Neural progenitor cell (in vitro differentiated cells): ENCODE data around the gene DDOST. TPM values are rescaled to one million over a fixed set of nuclear protein-coding genes. Genes with fewer than 3 reads are reported as not detected.

Experiments used
- DNase-seq: peaks from one replicate; pipeline ENCODE4 v3.0.0-alpha.2; 2016; ENCODE audit warnings: low spot score
- H2AFZ ChIP-seq: fragments of 200-600 bp; sonication (generic); replicated peaks from 2 replicates; pipeline ENCODE4 v1.6.1; 2016; ENCODE audit warnings: antibody characterized with exemption
- H3F3A ChIP-seq: fragments of 200-600 bp; sonication (generic); 2 replicates; pipeline ENCODE4 v1.6.1; 2016; ENCODE audit warnings: antibody characterized with exemption, low read depth
- H3K27ac ChIP-seq: fragments of 200-600 bp; sonication (generic); 2 replicates; pipeline ENCODE4 v1.5.1; 2016; ENCODE audit warnings: mild to moderate bottlenecking
- H3K27me3 ChIP-seq: fragments of 200-600 bp; sonication (generic); 2 replicates; pipeline ENCODE4 v1.6.1; 2016; ENCODE audit warnings: mild to moderate bottlenecking, moderate library complexity
- H3K36me3 ChIP-seq: fragments of 200-600 bp; sonication (generic); 2 replicates; pipeline ENCODE4 v1.5.1; 2016
- H3K4me1 ChIP-seq: fragments of 200-600 bp; sonication (generic); 2 replicates; pipeline ENCODE4 v1.6.1; 2016; ENCODE audit warnings: mixed run types
- H3K4me2 ChIP-seq: fragments of 200-600 bp; sonication (generic); 2 replicates; pipeline ENCODE4 v1.6.1; 2016
- H3K4me3 ChIP-seq: fragments of 200-600 bp; sonication (generic); 2 replicates; pipeline ENCODE4 v1.5.1; 2016
- H3K79me2 ChIP-seq: fragments of 200-600 bp; sonication (generic); 2 replicates; pipeline ENCODE4 v1.6.1; 2016; ENCODE audit warnings: low read depth
- H3K9ac ChIP-seq: fragments of 200-600 bp; sonication (generic); 2 replicates; pipeline ENCODE4 v1.6.1; 2016
- H3K9me3 ChIP-seq: fragments of 200-600 bp; sonication (generic); 2 replicates; pipeline ENCODE4 v1.5.1; 2016; ENCODE audit warnings: low read depth
- H4K20me1 ChIP-seq: fragments of 200-600 bp; sonication (generic); 2 replicates; pipeline ENCODE4 v1.6.1; 2016; ENCODE audit warnings: low read depth
- H3K27ac Mint-ChIP-seq: 3 replicates; pipeline ENCODE4 v1.8.0; 2021; ENCODE audit warnings: mixed read lengths
- H3K27me3 Mint-ChIP-seq: 2 replicates; pipeline ENCODE4 v1.8.0; 2022; ENCODE audit warnings: low read depth, mild to moderate bottlenecking, inconsistent platforms, moderate library complexity, mixed read lengths; ENCODE audit not compliant: insufficient read depth
- H3K36me3 Mint-ChIP-seq: 3 replicates; pipeline ENCODE4 v1.8.0; 2021; ENCODE audit warnings: mixed read lengths
- H3K4me1 Mint-ChIP-seq: 3 replicates; pipeline ENCODE4 v1.8.0; 2021; ENCODE audit warnings: mixed read lengths
- H3K4me3 Mint-ChIP-seq: 3 replicates; pipeline ENCODE4 v1.8.0; 2021; ENCODE audit warnings: mild to moderate bottlenecking, moderate library complexity, mixed read lengths
- H3K9me3 Mint-ChIP-seq: 3 replicates; pipeline ENCODE4 v1.8.0; 2020; ENCODE audit warnings: mixed read lengths
- CTCF ChIP-seq: fragments of 200-600 bp; sonication (generic); IDR thresholded peaks from 2 replicates; pipeline ENCODE4 v1.5.1; 2017; ENCODE audit warnings: antibody characterized with exemption, mild to moderate bottlenecking
- EZH2 ChIP-seq: fragments of 200-600 bp; sonication (generic); IDR thresholded peaks from 2 replicates; pipeline ENCODE4 v1.6.1; 2017; ENCODE audit warnings: antibody characterized with exemption, mild to moderate bottlenecking, moderate library complexity
- EZH2phosphoT487 ChIP-seq: fragments of 200-600 bp; sonication (generic); IDR thresholded peaks from 2 replicates; pipeline ENCODE4 v1.6.1; 2017; ENCODE audit warnings: antibody characterized with exemption
- total RNA-seq: library from RNA; depleted of rRNA; stranded (reverse); fragments of >200 nt; gene quantifications from 2 replicates; pipeline ENCODE4 v1.2.3, GENCODE V29; 2015; ENCODE audit warnings: low replicate concordance

Gene DDOST
- total RNA-seq, 1 donor from 2014 or later = 151 TPM

GRCh38 chr1:20657024-20657423 lies 4.1 kb downstream of the DDOST start:
- peaks cover 8% of the 10 kb centered on the region for H3K4me1 ChIP-seq
- no peaks in the 10 kb centered on the region for H3K9me3 ChIP-seq
- no peak overlapping the region for H2AFZ ChIP-seq
- H3K36me3 ChIP-seq = no peaks in the 10 kb centered on the region
- no peak overlapping the region for H3K9ac ChIP-seq
- H3K27me3 ChIP-seq = no peaks in the 10 kb centered on the region
- H3K27me3 Mint-ChIP-seq = peaks cover 2% of the 10 kb centered on the region
- peaks cover 18% of the 10 kb centered on the region for H4K20me1 ChIP-seq
- no peaks in the 10 kb centered on the region for H3F3A ChIP-seq
- no peak for DNase-seq
- no peaks in the 10 kb centered on the region for H3K9me3 Mint-ChIP-seq
- peaks cover 53% of the 10 kb centered on the region for H3K79me2 ChIP-seq
- TF ChIP-seq EZH2phosphoT487 (no peak), EZH2 (no peak), CTCF (no peak)
- no peak overlapping the region for H3K27ac Mint-ChIP-seq
- peaks cover 27% of the 10 kb centered on the region for H3K36me3 Mint-ChIP-seq
- H3K4me3 ChIP-seq = no peak overlapping the region
- peak overlapping the region; percentile 52 for H3K4me3 Mint-ChIP-seq
- no peak overlapping the region for H3K27ac ChIP-seq
- peaks cover 20% of the 10 kb centered on the region for H3K4me1 Mint-ChIP-seq
- no peak overlapping the region for H3K4me2 ChIP-seq

DNA sequence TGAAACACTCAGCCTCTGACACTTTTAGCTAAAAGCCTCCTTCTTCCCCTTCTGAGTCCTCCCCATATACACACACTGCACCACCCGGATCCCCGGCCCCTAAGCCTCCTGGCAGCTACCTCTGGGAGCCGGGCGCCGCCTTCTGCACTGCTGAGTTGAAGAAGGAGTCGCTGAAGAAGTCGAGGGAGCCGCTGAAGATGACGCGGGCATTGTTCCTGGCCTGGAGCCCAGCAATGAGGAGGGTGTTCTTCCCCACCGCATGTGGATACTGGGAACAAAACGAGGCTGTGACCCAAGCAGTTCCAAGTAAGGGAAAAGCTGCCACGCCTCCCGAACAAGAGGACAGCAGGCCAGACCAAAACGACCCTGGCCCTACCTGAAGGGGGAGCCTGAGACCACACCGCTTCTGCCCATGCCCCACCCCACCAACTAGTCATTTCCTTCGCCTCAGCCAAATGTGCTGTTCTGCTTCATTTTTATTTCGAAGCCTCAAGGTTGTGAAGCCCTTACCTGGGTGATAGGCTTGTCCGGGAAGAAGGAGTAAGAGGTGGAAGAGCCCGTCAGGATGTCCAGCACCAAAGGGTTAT lies 7.0 kb downstream of the DDOST start:
- Histone ChIP-seq H3K9me3 (no peaks in the 10 kb centered on the region), H3F3A (no peaks in the 10 kb centered on the region), H4K20me1 (peaks cover 10% of the 10 kb centered on the region), H3K4me2 (no peak overlapping the region), H3K9ac (no peak overlapping the region), H3K36me3 (no peaks in the 10 kb centered on the region), H3K27ac (no peak overlapping the region), H3K27me3 (no peaks in the 10 kb centered on the region), H3K4me1 (no peaks in the 10 kb centered on the region), H3K4me3 (no peak overlapping the region), H3K79me2 (peaks cover 33% of the 10 kb centered on the region), H2AFZ (no peak overlapping the region)
- no peaks in the 10 kb centered on the region for H3K9me3 Mint-ChIP-seq
- no peaks in the 10 kb centered on the region for H3K4me1 Mint-ChIP-seq
- H3K27me3 Mint-ChIP-seq = no peaks in the 10 kb centered on the region
- no peak for DNase-seq
- no peak overlapping the region for H3K27ac Mint-ChIP-seq
- TF ChIP-seq EZH2 (no peak), CTCF (peak; percentile 9)
- peaks cover 37% of the 10 kb centered on the region for H3K36me3 Mint-ChIP-seq
- no peak overlapping the region for H3K4me3 Mint-ChIP-seq

DNA sequence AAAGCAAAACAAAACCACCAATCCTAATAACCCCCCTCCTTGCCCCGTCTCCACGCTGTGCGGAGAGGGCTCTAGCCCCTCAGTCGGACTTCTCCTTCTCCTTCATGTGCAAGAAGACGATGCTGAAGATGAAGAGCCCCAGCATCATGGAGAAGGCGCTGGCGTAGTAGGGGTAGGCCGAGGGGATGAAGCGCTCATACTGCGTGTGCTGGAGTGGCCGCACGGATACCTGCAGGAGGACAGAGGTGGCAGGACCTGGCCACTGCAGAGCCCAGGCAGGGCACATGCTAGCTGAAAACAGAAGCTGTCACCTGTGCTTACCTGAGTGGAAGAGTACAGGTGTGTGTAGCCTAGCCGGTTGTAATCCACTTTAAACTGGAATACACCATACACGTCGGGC lies 8.9 kb downstream of the DDOST start:
- Mint-ChIP-seq H3K36me3 (peaks cover 36% of the 10 kb centered on the region), H3K27ac (no peak overlapping the region), H3K4me1 (no peaks in the 10 kb centered on the region), H3K27me3 (no peaks in the 10 kb centered on the region), H3K9me3 (no peaks in the 10 kb centered on the region), H3K4me3 (no peak overlapping the region)
- H3K9me3 ChIP-seq = no peaks in the 10 kb centered on the region
- H3K36me3 ChIP-seq = no peaks in the 10 kb centered on the region
- no peaks in the 10 kb centered on the region for H3K4me1 ChIP-seq
- TF ChIP-seq EZH2phosphoT487 (no peak), EZH2 (no peak), CTCF (no peak)
- H3K9ac ChIP-seq = no peak overlapping the region
- H3K27ac ChIP-seq = no peak overlapping the region
- no peaks in the 10 kb centered on the region for H3F3A ChIP-seq
- H3K4me2 ChIP-seq = no peak overlapping the region
- H3K79me2 ChIP-seq = peaks cover 14% of the 10 kb centered on the region
- no peak for DNase-seq
- no peak overlapping the region for H2AFZ ChIP-seq
- H3K4me3 ChIP-seq = no peak overlapping the region
- no peaks in the 10 kb centered on the region for H3K27me3 ChIP-seq
- peaks cover 6% of the 10 kb centered on the region for H4K20me1 ChIP-seq
